ENCODE measurements around the gene ADGRD1.

Gene ADGRD1

DNA sequence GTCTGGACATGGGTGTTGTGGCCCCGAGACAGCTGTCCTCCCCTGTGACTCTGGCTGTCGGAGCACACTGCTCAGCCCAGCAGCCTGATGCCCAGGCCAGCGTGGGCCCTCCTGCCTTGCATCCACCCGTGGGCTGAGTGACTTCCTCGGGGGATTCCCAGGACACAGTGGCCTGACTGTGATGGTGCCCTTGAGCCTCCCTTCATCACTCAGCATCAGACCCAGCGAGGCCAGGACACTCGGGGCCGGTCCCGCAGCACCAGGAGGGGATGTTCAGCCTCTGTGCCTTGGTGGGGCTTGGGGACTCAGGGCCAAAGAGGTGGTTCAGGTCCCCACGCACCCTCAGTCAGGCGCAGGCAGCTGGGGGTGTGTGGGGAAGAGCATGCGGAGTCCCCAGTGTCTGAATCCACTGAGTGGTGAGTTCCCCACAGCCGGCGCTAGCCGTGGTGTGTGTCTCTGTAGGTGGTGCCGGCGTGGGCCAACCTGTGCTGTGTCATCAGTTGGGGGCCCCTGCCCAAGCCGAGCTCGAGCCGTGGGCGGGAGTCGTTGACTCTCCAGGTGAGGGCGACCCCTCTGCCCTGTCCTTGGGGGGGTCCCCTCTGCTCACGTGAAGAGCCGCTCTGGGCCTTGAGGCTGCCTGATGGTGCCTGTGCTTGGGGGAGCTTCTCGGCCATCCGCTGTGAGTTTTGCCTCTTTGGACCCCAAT is 185.8 kb downstream of the ADGRD1 start:
- Mint-ChIP-seq H3K27me3 (peaks cover 6 to 42% of the 10 kb centered on the region in 2 donors), H3K4me3 (no peak overlapping the region), H3K9me3 (no peaks in the 10 kb centered on the region), H3K4me1 (ENCODE audit: low read depth in 2 of 2) (peaks cover 0 to 2% of the 10 kb centered on the region in 2 donors), H3K36me3 (ENCODE audit: insufficient read depth) (no peaks in the 10 kb centered on the region), H3K27ac (no peak overlapping the region)
- no peak for ATAC-seq (replicated peaks)
- DNase-seq, result no peak

DNA sequence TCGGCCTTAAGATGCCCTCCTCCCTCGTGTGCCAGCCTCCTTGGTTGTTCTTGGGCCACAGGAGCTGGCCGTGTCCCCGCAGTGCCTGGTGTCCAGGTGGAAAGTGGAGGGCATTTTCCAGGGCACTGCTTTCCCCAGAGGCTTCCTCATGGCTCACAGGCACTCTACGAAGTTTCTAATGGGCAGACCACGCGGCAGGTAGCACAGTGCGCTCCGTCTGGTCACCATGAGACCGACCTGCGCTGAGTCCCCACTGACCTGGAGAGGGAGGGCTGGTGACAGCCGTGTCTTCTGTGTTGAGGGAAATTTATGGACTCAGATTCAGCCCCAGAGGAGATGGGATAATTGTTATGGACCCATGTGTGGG is 186.3 kb downstream of the ADGRD1 start:
- H3K27ac Mint-ChIP-seq, result no peak overlapping the region
- no peaks in the 10 kb centered on the region for H3K9me3 Mint-ChIP-seq
- DNase-seq, result no peak
- peaks cover 0 to 2% of the 10 kb centered on the region in 2 donors for H3K4me1 Mint-ChIP-seq (ENCODE audit: low read depth in 2 of 2)
- no peak for ATAC-seq (replicated peaks)
- peaks cover 6 to 42% of the 10 kb centered on the region in 2 donors for H3K27me3 Mint-ChIP-seq
- H3K4me3 Mint-ChIP-seq, result no peak overlapping the region
- H3K36me3 Mint-ChIP-seq (ENCODE audit: insufficient read depth), result no peaks in the 10 kb centered on the region

DNA sequence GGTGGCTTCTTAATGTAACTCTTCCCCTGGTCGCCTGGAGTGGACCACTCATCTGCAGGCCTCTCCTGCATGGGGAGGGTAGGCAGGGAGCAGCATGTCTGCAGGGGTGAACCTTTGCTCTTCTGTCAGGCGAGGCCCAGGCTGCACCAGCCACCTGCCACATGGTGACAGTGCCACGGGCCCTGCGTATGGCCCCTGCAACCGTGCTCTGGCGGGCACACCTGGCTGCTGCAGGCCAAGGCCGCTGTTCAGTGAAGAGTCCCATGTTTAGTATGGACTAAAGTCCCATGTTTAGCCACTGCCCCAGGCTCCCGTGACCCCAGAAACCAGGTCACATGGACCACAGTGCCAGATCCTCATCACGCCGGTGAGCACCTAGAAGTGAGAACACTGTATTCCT is 187.0 kb downstream of the ADGRD1 start:
- Mint-ChIP-seq H3K36me3 (ENCODE audit: insufficient read depth) (no peaks in the 10 kb centered on the region), H3K9me3 (no peaks in the 10 kb centered on the region), H3K27ac (no peak overlapping the region), H3K4me3 (no peak overlapping the region), H3K27me3 (peaks cover 6 to 42% of the 10 kb centered on the region in 2 donors), H3K4me1 (ENCODE audit: low read depth in 2 of 2) (peaks cover 0 to 2% of the 10 kb centered on the region in 2 donors)
- no peak for DNase-seq
- no peak for ATAC-seq (replicated peaks)

DNA sequence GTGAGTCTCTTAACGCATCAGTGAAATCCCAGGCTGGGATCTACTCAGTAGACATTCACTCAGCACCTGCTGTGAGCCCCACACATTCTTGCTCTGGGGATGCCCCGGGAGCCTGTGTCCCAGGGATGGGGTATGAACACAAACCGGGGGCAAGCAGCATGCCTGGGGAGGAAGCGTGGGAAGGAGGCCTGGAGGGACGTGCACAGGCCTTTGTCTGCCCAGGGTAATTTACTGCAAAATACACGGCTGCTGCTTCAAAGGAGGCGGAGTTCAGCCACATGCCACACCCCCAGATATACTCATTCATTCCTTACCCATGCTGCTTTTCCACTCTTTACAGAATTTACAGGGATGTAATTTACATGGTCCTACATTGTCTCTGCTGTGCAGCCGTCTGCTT is 187.8 kb downstream of the ADGRD1 start:
- Mint-ChIP-seq H3K4me1 (ENCODE audit: low read depth in 2 of 2) (peaks cover 0 to 2% of the 10 kb centered on the region in 2 donors), H3K36me3 (ENCODE audit: insufficient read depth) (no peaks in the 10 kb centered on the region), H3K27ac (no peak overlapping the region), H3K4me3 (no peak overlapping the region), H3K27me3 (peaks cover 6 to 40% of the 10 kb centered on the region in 2 donors), H3K9me3 (no peaks in the 10 kb centered on the region)
- ATAC-seq (replicated peaks) (no peak), DNase-seq (no peak)

DNA sequence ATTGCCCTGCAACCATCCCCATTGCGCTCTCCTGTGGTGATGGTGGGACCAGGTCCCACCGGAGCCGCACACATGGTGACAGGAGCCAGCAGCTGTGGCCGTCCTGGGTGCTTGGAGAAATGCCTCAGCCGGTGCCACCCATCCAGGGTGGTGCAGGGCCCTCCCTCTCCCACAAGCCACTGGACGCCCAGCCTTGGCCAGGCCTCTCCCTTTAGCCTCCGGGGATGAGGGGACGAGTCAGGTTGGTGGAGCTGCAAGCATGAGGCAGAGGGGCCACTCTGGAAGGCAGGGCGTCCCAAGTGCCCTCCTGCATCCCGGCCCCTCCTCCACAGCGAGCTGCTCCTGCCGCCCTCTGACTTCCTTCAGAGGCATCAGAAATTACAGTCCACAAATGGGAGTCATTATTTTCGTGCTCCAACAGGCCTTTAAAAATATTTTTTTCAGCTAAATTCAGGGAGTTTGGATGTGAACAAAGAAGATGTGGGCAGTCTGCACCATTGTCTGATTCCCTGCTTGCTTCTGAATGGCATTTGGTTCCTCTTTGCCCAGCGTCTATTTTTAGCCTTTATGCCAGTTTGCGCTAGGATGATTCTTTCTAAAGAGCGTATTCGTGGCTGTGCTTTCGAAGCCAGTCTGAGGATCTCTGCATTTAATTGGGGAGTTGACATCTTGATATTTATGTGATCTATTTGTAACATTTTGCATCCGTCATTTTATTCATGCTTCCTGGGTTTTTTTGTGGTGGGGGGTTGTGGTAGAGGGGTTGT is 189.4 kb downstream of the ADGRD1 start:
- Mint-ChIP-seq H3K9me3 (no peaks in the 10 kb centered on the region), H3K27me3 (peaks cover 6 to 36% of the 10 kb centered on the region in 2 donors), H3K4me1 (ENCODE audit: low read depth in 2 of 2) (no peaks in the 10 kb centered on the region), H3K4me3 (no peak overlapping the region), H3K36me3 (ENCODE audit: insufficient read depth) (no peaks in the 10 kb centered on the region), H3K27ac (no peak overlapping the region)
- DNase-seq, result no peak
- ATAC-seq (replicated peaks), result no peak

DNA sequence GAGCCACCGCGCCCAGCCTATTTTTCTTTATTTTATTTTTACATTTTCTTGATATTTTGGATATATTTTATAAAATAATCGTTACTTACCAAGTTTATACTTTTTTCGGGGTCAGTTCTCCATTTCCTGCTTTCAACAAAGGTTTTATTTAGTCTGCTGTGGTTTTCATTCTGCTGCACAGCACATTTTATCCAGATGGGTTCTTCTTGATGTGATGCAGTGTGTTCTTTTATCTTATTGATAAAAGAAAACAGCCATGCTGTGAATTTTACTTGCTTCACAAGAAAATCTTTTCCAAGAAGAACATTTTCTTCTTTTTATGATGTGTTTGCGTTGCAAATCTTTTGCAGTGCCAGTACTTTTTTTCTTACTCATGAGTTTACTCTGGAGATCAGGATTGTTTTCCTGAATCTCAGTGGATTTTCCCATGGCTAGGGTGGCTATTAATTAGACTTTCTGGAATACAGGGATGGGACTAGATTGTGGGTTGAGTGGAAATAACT is 192.5 kb downstream of the ADGRD1 start:
- Mint-ChIP-seq H3K27me3 (peaks cover 9 to 37% of the 10 kb centered on the region in 2 donors), H3K4me1 (ENCODE audit: low read depth in 2 of 2) (no peaks in the 10 kb centered on the region), H3K36me3 (ENCODE audit: insufficient read depth) (no peaks in the 10 kb centered on the region), H3K27ac (no peak overlapping the region), H3K4me3 (no peak overlapping the region), H3K9me3 (no peaks in the 10 kb centered on the region)
- ATAC-seq (replicated peaks) (no peak), DNase-seq (no peak)

DNA sequence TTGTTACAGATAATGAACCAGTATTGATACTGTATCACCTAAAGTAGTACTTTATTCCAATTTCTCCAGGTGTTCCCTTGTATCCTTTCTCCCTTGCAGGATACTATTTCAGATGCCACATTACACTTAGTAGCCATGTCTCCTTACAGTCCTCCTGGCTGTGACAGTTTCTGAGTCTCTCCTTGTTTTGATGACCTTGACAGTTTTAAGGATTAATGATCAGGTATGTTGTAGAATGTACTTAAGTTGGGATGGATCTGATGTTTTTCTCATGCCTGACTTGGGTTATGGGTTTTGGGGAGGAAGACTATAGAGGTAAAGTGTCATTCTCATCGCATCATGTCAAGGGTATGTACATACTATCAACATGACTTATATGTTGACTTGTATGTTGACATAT is 193.6 kb downstream of the ADGRD1 start:
- H3K4me3 Mint-ChIP-seq, result no peak overlapping the region
- DNase-seq (no peak), ATAC-seq (replicated peaks) (no peak)
- H3K9me3 Mint-ChIP-seq, result no peaks in the 10 kb centered on the region
- H3K36me3 Mint-ChIP-seq (ENCODE audit: insufficient read depth), result no peaks in the 10 kb centered on the region
- H3K4me1 Mint-ChIP-seq (ENCODE audit: low read depth in 2 of 2), result no peaks in the 10 kb centered on the region
- no peak overlapping the region for H3K27ac Mint-ChIP-seq
- H3K27me3 Mint-ChIP-seq, result peaks cover 14 to 48% of the 10 kb centered on the region in 2 donors

DNA sequence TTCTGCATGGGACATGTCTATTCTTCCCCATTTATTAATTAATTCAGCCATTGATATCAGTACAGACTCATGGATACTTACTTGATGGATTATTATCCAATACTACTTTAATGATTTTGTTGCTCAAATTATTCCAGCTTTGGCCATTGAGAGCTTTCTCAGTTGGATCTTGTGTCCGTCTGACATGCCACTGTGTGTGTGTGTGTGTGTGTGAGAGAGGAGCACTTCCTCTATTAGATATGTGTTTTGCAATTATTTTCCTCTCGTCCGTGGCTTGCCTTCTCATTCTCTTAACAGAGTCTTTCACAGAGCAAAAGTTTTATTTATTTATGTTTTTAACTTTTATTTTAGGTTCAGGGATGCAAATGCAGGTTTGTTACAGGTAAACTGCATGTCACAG is 194.2 kb downstream of the ADGRD1 start:
- Mint-ChIP-seq H3K36me3 (ENCODE audit: insufficient read depth) (no peaks in the 10 kb centered on the region), H3K27me3 (peaks cover 20 to 54% of the 10 kb centered on the region in 2 donors)

DNA sequence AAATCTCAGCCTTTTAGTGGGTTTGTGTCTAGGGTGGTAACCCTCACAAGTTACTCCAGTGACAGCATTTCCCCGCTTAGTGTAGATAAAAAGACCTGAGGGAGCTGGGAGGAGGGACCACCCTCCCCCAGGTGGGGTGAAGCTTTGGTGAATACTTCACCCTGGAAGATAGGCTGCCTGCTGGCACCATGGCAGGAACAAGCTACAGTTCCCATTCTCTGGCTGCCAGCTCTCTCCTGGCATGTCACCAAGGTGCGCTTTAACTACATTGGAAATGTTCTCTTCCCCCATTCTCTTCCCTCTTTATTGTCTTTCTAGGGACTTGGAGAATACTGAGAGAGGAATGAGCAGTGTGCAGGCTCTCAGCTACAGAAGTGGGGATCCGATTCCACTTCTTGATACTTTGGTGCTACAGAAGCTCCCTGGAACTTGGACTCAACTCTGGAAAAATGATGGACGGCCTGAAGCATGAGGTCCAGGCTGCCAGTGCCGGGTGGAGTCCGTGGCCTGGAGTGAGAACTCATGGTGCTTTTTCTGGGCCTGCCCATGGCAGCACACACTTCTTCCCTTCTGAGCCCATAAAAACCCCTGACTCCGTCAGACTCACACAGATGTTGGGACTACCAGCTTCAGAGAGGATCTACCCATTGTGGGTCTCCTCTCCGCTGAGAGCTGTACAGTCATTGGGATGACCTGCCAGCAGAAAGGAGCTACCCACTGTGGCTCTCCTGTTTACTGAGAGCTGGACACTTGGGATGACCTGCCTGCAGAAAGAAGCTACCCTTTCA is 198.0 kb downstream of the ADGRD1 start:
- H3K27me3 Mint-ChIP-seq, result peaks cover 42 to 89% of the 10 kb centered on the region in 2 donors
- no peak overlapping the region for H3K27ac Mint-ChIP-seq
- no peaks in the 10 kb centered on the region for H3K36me3 Mint-ChIP-seq (ENCODE audit: insufficient read depth)
- DNase-seq (no peak), ATAC-seq (replicated peaks) (no peak)
- H3K4me3 Mint-ChIP-seq, result no peak overlapping the region
- no peaks in the 10 kb centered on the region for H3K9me3 Mint-ChIP-seq
- H3K4me1 Mint-ChIP-seq (ENCODE audit: low read depth in 2 of 2), result no peaks in the 10 kb centered on the region

More for the DNA sequence above, 194.2 kb downstream of the ADGRD1 start:
- Mint-ChIP-seq H3K4me3 (no peak overlapping the region), H3K4me1 (ENCODE audit: low read depth in 2 of 2) (no peaks in the 10 kb centered on the region), H3K27ac (no peak overlapping the region), H3K9me3 (no peaks in the 10 kb centered on the region)
- DNase-seq (no peak), ATAC-seq (replicated peaks) (no peak)

DNA sequence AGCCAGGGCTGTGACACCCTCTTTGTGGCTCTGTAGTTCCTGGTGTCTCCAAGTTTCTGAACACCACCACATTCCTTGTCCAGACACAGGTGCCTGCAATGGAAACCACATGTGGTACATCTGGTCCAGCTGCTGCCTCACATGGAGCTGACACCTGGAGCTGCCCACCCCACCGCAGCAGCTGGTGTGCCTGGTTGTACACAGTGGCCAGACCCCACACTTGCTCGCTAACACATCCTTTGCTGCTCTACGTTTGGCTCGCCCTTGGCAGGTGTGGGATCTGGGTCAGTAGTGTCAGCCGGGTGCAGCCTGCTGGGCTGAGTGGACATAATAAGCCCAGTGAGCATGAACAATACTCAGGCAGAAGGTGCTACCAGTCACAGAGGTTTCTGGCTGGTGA is 198.9 kb downstream of the ADGRD1 start:
- Mint-ChIP-seq H3K4me1 (ENCODE audit: low read depth in 2 of 2) (no peaks in the 10 kb centered on the region), H3K4me3 (no peak overlapping the region), H3K36me3 (ENCODE audit: insufficient read depth) (no peaks in the 10 kb centered on the region), H3K9me3 (no peaks in the 10 kb centered on the region), H3K27me3 (peaks cover 42 to 86% of the 10 kb centered on the region in 2 donors), H3K27ac (no peak overlapping the region)
- DNase-seq (no peak), ATAC-seq (replicated peaks) (no peak)

DNA sequence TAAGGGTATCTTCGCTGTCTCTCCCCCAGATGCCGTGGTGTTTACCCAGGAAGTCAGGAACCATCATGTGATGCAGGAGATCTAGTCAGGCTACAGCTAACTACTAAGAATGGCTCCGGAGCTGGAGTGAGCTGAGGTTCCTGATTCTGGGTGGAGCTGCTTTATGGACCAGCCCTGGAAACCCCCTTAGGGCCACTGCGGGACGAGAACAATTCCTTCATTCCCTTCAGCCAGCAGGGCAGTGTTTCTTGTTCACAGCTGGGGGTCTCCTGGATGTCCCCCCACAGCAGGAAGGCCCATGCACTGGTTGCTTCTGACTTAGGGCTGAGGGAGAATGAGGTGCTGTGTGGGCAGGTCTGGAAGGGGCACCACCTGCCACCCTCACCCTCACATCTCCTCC is 199.3 kb downstream of the ADGRD1 start:
- H3K27me3 Mint-ChIP-seq, result peaks cover 42 to 82% of the 10 kb centered on the region in 2 donors
- H3K4me1 Mint-ChIP-seq (ENCODE audit: low read depth in 2 of 2), result no peaks in the 10 kb centered on the region
- DNase-seq (no peak), ATAC-seq (replicated peaks) (no peak)
- no peaks in the 10 kb centered on the region for H3K36me3 Mint-ChIP-seq (ENCODE audit: insufficient read depth)
- H3K27ac Mint-ChIP-seq, result no peak overlapping the region
- H3K4me3 Mint-ChIP-seq, result no peak overlapping the region
- no peaks in the 10 kb centered on the region for H3K9me3 Mint-ChIP-seq

DNA sequence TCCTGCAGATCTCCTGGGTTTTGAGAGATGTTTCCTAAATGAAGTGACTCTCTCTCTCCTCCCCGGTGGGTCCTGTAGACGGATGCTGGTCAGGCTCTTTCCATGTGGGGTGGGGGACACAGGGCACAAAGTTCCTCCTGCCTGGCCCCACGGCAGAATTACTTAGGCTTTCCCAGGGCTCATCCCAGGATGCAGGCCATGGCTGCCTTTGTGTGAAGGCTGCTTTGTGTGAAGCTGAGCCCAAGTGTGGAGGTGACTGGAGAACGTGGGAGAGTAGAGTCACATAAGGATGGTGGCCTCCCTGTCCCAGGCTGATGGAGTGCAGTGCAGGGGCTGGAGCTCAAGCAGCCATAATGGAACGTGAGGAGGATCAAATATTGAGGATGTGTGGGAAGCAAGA is 200.2 kb downstream of the ADGRD1 start:
- Mint-ChIP-seq H3K27me3 (peaks cover 42 to 74% of the 10 kb centered on the region in 2 donors), H3K4me3 (no peak overlapping the region), H3K9me3 (no peaks in the 10 kb centered on the region), H3K36me3 (ENCODE audit: insufficient read depth) (no peaks in the 10 kb centered on the region), H3K27ac (no peak overlapping the region), H3K4me1 (ENCODE audit: low read depth in 2 of 2) (no peaks in the 10 kb centered on the region)
- ATAC-seq (replicated peaks), result no peak
- DNase-seq, result no peak

DNA sequence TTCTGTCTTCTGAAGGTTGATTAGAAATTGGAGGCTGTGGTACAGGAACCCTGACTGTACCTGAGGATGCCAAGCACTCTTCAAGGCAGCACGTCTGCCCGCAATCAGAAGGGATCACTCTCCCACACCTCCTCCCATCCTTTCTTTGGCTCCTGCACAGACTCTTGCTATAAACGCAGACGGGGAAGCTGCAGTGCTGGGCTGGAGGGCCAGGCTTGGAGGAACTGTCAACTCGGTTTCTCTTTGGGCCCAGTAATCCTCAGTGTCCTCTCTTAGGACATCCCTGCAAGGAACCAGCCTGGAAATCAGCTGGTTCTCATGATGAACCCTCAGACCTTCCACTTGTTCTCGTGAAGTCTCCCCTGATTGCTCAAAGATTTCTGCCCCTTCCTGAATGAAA is 201.4 kb downstream of the ADGRD1 start:
- Mint-ChIP-seq H3K27me3 (peaks cover 42 to 78% of the 10 kb centered on the region in 2 donors), H3K27ac (no peak overlapping the region), H3K4me1 (ENCODE audit: low read depth in 2 of 2) (no peaks in the 10 kb centered on the region), H3K9me3 (no peaks in the 10 kb centered on the region), H3K4me3 (no peak overlapping the region), H3K36me3 (ENCODE audit: insufficient read depth) (no peaks in the 10 kb centered on the region)
- DNase-seq (no peak), ATAC-seq (replicated peaks) (no peak)
